Testis (tissue), 3 donors: ENCODE data around the gene PRKAG2. TPM values are rescaled to one million over a fixed set of nuclear protein-coding genes. Genes with fewer than 3 reads are reported as not detected.

Source experiments
- DNase-seq: peaks from one replicate; pipeline ENCODE4 v3.0.0-alpha.2; 2019
- H3K27ac ChIP-seq, 2 donors: fragments of 200-600 bp; sonication (generic); one replicate each; pipeline ENCODE4 v1.5.1; 2019
- H3K27me3 ChIP-seq: fragments of 200-600 bp; sonication (generic); one replicate; pipeline ENCODE4 v1.5.1; 2019
- H3K36me3 ChIP-seq: fragments of 200-600 bp; sonication (generic); one replicate; pipeline ENCODE4 v1.5.1; 2017; ENCODE audit warnings: low read depth; ENCODE audit errors: missing control alignments
- H3K4me1 ChIP-seq: fragments of 200-600 bp; sonication (generic); one replicate; pipeline ENCODE4 v1.5.1; 2019
- H3K4me3 ChIP-seq, 2 donors: fragments of 200-600 bp; sonication (generic); one replicate each; pipeline ENCODE4 v1.5.1; 2017 to 2019
- H3K9me3 ChIP-seq: fragments of 200-600 bp; sonication (generic); one replicate; pipeline ENCODE4 v1.5.1; 2017
- POLR2A ChIP-seq: fragments of 450-650 bp; IDR thresholded peaks from one replicate; pipeline ENCODE4 v1.6.1; 2017; ENCODE audit warnings: antibody characterized with exemption, mild to moderate bottlenecking, moderate library complexity
- WGBS, 2 donors: methylation state at CpG; one replicate each; pipeline ENCODE4 v1.1.5; 2018; 5-methylcytosine and 5-hydroxymethylcytosine counted together
- intact Hi-C: fragments of 100-400 bp; cut with DNase I; formaldehyde crosslinking; loops from one replicate; pipeline ENCODE4 v1.15.1; 2023; ENCODE audit warnings: low total_unique reads
- polyA plus RNA-seq: library from polyadenylated mRNA; stranded (reverse); fragments of 350-450 nt; fragmentation: Illumina TruSeq; extraction: RNeasy Lipid Tissue Mini Kit (QIAGEN cat#74804); gene quantifications from one replicate; pipeline ENCODE4 v1.2.3, GENCODE V29; 2014; ENCODE audit warnings: low read depth, low replicate concordance; ENCODE audit not compliant: insufficient read depth
- total RNA-seq, 2 donors: library from RNA; depleted of rRNA; stranded (reverse); fragments of >200 nt; gene quantifications; one replicate each; pipeline ENCODE4 v1.2.3, GENCODE V29; 2016
- TF ChIP-seq, protein P1 (sequence below), 3 experiments: fragments of 450-650 bp in 2 of 3; fragments of 200-600 bp in 1 of 3; sonication (generic) in 1 of 3; IDR thresholded peaks; one replicate each; pipeline ENCODE4 v1.5.1; 2016 to 2019; ENCODE audit warnings: antibody characterized with exemption in 3 of 3, mild to moderate bottlenecking in 2 of 3, moderate library complexity in 1 of 3

PRKAG2 gene
- total and polyA plus RNA-seq, 3 donors from 2014 or later: 27.9 to 28.7 (median 28.6) TPM

GRCh38 chr7:151775547-151776443 lies 101.1 kb downstream of the PRKAG2 start:
- no peaks in the 10 kb centered on the region for H3K27me3 ChIP-seq
- no peaks in the 10 kb centered on the region for H3K9me3 ChIP-seq
- H3K4me1 ChIP-seq: no peaks in the 10 kb centered on the region
- no peaks in the 10 kb centered on the region for H3K36me3 ChIP-seq
- TF ChIP-seq POLR2A: no peak
- TF ChIP-seq, protein P1, sequence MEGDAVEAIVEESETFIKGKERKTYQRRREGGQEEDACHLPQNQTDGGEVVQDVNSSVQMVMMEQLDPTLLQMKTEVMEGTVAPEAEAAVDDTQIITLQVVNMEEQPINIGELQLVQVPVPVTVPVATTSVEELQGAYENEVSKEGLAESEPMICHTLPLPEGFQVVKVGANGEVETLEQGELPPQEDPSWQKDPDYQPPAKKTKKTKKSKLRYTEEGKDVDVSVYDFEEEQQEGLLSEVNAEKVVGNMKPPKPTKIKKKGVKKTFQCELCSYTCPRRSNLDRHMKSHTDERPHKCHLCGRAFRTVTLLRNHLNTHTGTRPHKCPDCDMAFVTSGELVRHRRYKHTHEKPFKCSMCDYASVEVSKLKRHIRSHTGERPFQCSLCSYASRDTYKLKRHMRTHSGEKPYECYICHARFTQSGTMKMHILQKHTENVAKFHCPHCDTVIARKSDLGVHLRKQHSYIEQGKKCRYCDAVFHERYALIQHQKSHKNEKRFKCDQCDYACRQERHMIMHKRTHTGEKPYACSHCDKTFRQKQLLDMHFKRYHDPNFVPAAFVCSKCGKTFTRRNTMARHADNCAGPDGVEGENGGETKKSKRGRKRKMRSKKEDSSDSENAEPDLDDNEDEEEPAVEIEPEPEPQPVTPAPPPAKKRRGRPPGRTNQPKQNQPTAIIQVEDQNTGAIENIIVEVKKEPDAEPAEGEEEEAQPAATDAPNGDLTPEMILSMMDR (IDR thresholded peaks at IDR 0.05): no peak
- 74 to 84% methylated on average over 10 to 14 of the region's 14 CpGs for WGBS, 2 donors
- intact Hi-C loops: no loop called here
- no peak overlapping the region for H3K27ac ChIP-seq
- no peak for DNase-seq
- no peak overlapping the region for H3K4me3 ChIP-seq

DNA sequence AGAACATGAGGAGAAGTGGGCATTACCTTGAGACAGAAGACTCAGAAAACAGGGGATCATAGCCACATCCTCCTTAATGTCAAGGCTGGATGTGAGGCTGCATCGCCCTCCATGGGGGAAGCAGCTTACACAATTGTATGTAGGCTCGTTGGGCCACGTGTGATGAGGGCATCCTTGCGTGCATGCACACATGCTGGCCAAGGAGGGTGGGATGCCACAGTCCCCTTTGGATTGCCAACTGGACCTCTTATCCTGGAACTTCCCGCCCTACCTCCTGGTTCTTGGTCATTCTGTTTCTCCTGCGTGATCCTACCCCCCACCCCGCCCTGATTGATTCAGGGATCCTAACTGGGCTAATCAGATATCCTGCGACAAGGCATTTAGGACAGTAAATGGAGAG lies 102.0 kb downstream of the PRKAG2 start:
- WGBS, 2 donors: 91 to 96% methylated on average over 8 of the region's 8 CpGs
- no peak for DNase-seq

DNA sequence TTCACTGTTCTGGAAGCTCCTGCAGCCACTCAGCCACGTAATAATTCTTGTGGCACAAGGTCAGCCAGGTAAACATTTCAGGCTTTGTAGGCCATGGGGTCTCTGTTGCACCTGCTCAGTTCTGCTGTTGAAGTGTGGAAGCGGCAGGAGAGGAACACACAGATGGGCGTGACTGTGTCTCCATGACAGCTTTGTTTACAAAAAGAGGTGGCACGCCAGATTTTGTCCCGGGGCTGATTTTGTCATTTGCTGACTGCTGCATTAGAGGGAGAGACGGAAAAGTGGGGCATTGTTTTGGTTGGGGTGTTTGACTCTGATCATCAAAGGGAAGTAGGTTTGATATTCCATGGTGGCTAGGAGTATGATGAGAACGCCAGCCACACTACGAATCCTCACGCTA lies 103.1 kb downstream of the PRKAG2 start:
- intact Hi-C loops: no loop called here
- Histone ChIP-seq H3K4me3 (no peak overlapping the region), H3K4me1 (no peaks in the 10 kb centered on the region), H3K36me3 (no peaks in the 10 kb centered on the region), H3K27me3 (no peaks in the 10 kb centered on the region), H3K9me3 (no peaks in the 10 kb centered on the region), H3K27ac (no peak overlapping the region)
- no peak for DNase-seq
- TF ChIP-seq, protein P1 (IDR thresholded peaks at IDR 0.05): no peak
- no peak for TF ChIP-seq POLR2A
- 96 to 97% methylated on average over 9 of the region's 9 CpGs for WGBS, 2 donors

More for the DNA sequence above, 102.0 kb downstream of the PRKAG2 start:
- TF ChIP-seq, protein P1 (IDR thresholded peaks at IDR 0.05): no peak
- no peak for TF ChIP-seq POLR2A
- no peaks in the 10 kb centered on the region for H3K4me1 ChIP-seq
- H3K36me3 ChIP-seq: no peaks in the 10 kb centered on the region
- intact Hi-C loops: no loop called here
- no peak overlapping the region for H3K27ac ChIP-seq
- H3K9me3 ChIP-seq: no peaks in the 10 kb centered on the region
- no peak overlapping the region for H3K4me3 ChIP-seq
- H3K27me3 ChIP-seq: no peaks in the 10 kb centered on the region

DNA sequence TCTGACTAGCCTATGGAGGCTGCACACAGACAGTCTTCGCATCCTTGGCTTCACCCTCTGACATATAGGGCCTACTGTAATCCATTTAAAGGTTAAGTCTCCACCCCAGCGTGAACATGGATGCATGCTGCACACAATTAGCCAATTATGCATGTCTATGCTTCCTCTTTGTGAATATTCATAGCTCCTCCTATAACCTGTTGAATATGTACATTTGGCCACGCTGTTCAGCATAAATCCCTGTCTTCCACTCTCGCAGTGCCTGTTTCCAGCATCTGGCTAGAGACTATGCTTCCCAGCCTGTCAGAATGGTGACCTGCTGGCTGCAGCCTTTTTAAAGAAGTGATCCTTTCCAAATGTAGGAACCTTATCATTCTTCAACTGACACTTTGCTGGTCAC lies 106.7 kb downstream of the PRKAG2 start:
- WGBS, 2 donors: 92 to 96% methylated on average over 4 of the region's 4 CpGs
- Histone ChIP-seq H3K36me3 (no peaks in the 10 kb centered on the region), H3K27ac (no peak overlapping the region), H3K9me3 (no peaks in the 10 kb centered on the region), H3K27me3 (no peaks in the 10 kb centered on the region), H3K4me1 (no peaks in the 10 kb centered on the region), H3K4me3 (no peak overlapping the region)
- no peak for TF ChIP-seq POLR2A
- intact Hi-C loops: no loop called here
- no peak for DNase-seq

DNA sequence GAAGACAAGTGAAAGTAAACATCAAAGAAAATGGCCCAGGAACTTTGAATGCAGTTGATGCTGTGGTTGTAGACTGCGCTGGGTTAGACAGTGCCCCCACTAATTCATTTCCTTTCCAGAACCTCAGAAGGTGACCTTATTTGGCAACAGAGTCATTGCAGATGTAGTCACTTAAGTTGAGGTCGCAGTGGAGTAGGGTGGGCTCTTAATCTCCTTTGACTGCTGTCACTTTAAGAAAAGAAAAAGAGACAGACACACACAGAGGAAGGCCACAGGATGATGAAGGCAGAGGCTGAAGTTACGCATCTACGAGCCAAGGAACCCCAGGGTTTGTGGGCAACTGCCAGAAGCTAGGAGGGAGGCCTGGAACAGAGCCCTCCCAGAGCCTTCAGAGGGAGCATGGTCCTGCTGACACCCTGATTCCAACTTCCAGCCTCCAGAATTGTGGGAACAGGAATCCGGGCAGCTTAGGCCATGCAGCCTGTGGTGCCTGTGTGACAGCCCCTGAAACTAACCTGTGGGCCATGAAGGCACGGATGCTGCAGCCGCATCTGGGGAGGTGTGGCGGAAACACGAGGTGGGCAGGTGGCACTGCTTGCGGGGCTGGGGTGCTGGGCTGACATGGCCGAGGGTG lies 107.6 kb downstream of the PRKAG2 start:
- Histone ChIP-seq H3K27me3 (no peaks in the 10 kb centered on the region), H3K4me3 (no peak overlapping the region), H3K9me3 (no peaks in the 10 kb centered on the region), H3K36me3 (no peaks in the 10 kb centered on the region), H3K4me1 (no peaks in the 10 kb centered on the region), H3K27ac (no peak overlapping the region)
- TF ChIP-seq, protein P1 (IDR thresholded peaks at IDR 0.05): no peak
- no peak for TF ChIP-seq POLR2A
- DNase-seq: no peak
- intact Hi-C loops: no loop called here
- 87 to 88% methylated on average over 10 to 11 of the region's 11 CpGs for WGBS, 2 donors
